LHCN-M2 (cell line): ENCODE measurements around the gene PRRC2B. TPM values are rescaled to one million over a fixed set of nuclear protein-coding genes. Genes with fewer than 3 reads are reported as not detected.
A peak's percentile ranks its signal among the peaks of the same experiment; 100 is the strongest.
"Not testable (repeated sequence)": the region's sequence is repeated elsewhere in the genome, so short reads cannot be mapped to it uniquely, and the experiment has no call there.

ENCODE experiments used
- DNase-seq: peaks from one replicate; pipeline ENCODE4 v3.0.0-alpha.2; 2012; ENCODE audit warnings: low read depth
- total RNA-seq: library from RNA; depleted of rRNA; stranded (reverse); fragments of >200 nt; gene quantifications from 2 replicates; pipeline ENCODE4 v1.2.3, GENCODE V29; 2014

Gene PRRC2B
- total RNA-seq, 1 experiment from 2014 or later = 58.5 TPM

- DNase-seq = not testable (repeated sequence)
Observed at GRCh38 chr9:131515559-131516031, 121.7 kb downstream of the PRRC2B start.

- no peak for DNase-seq
Observed at GRCh38 chr9:131516100-131516499, 122.2 kb downstream of the PRRC2B start.

GRCh38 chr9:131516930-131517329, 123.0 kb downstream of the PRRC2B start:
- no peak for DNase-seq

GRCh38 chr9:131517761-131518190, 123.9 kb downstream of the PRRC2B start:
- DNase-seq = no peak

GRCh38 chr9:131518553-131518952, 124.7 kb downstream of the PRRC2B start:
- no peak for DNase-seq

GRCh38 chr9:131520503-131520902, 126.6 kb downstream of the PRRC2B start:
- DNase-seq = no peak

GRCh38 chr9:131521203-131521602, 127.3 kb downstream of the PRRC2B start:
- DNase-seq = no peak

- DNase-seq = no peak
Observed at GRCh38 chr9:131521822-131522221, 127.9 kb downstream of the PRRC2B start.

- no peak for DNase-seq
Observed at GRCh38 chr9:131522257-131523085, 128.6 kb downstream of the PRRC2B start.

GRCh38 chr9:131523086-131523388, 129.2 kb downstream of the PRRC2B start:
- no peak for DNase-seq

- no peak for DNase-seq
Observed at GRCh38 chr9:131523451-131524435, 129.9 kb downstream of the PRRC2B start.

- DNase-seq = peak; percentile 20
Observed at GRCh38 chr9:131524665-131525315, 130.9 kb downstream of the PRRC2B start.

- DNase-seq = no peak
Observed at GRCh38 chr9:131525643-131526565, 132.0 kb downstream of the PRRC2B start.

GRCh38 chr9:131528186-131528585, 134.3 kb downstream of the PRRC2B start:
- DNase-seq = no peak

GRCh38 chr9:131528886-131529505, 135.1 kb downstream of the PRRC2B start:
- no peak for DNase-seq

GRCh38 chr9:131529597-131530545, 136.0 kb downstream of the PRRC2B start:
- DNase-seq = no peak

GRCh38 chr9:131530546-131530919, 136.6 kb downstream of the PRRC2B start:
- DNase-seq = peak; percentile 52

GRCh38 chr9:131530920-131531832, 137.3 kb downstream of the PRRC2B start, which contains the start of gene UCK1:
TSS of gene UCK1 (minus strand) at chr9:131531263. CDS start at chr9:131531174, 89 bp downstream.
- peak; percentile 72 for DNase-seq
